Tibial nerve (tissue), 4 donors: ENCODE measurements around the gene CTDSP2. TPM values are rescaled to one million over a fixed set of nuclear protein-coding genes. Genes with fewer than 3 reads are reported as not detected.

Experiments used
- DNase-seq, 2 donors: peaks; one replicate each; pipeline ENCODE4 v3.0.0-alpha.2; 2019; ENCODE audit warnings: low spot score in 2 of 2
- H3K27ac ChIP-seq, 4 donors: fragments of 200-600 bp; sonication (generic) in 3 of 4; one replicate each; pipeline ENCODE4 v1.5.1; 2017 to 2019; ENCODE audit warnings: mild to moderate bottlenecking in 1 of 4
- H3K27me3 ChIP-seq, 2 donors: fragments of 200-600 bp; sonication (generic) in 1 of 2; one replicate each; pipeline versions ENCODE4 v1.5.1 to v1.6.0; 2017 to 2019
- H3K36me3 ChIP-seq, 3 donors: fragments of 200-600 bp; sonication (generic); one replicate each; pipeline ENCODE4 v1.5.1; 2018 to 2019
- H3K4me1 ChIP-seq, 4 donors: fragments of 200-600 bp; sonication (generic) in 3 of 4; one replicate each; pipeline ENCODE4 v1.5.1; 2017 to 2019
- H3K4me3 ChIP-seq, 4 donors: fragments of 200-600 bp; sonication (generic) in 3 of 4; one replicate each; pipeline ENCODE4 v1.5.1; 2017 to 2019; ENCODE audit warnings: mild to moderate bottlenecking in 1 of 4, moderate library complexity in 1 of 4
- H3K9me3 ChIP-seq, 4 donors: fragments of 200-600 bp; sonication (generic) in 3 of 4; one replicate each; pipeline ENCODE4 v1.5.1; 2017 to 2019
- EP300 ChIP-seq, 2 donors: sonication (generic); formaldehyde crosslinking; IDR thresholded peaks; one replicate each; pipeline ENCODE4 v1.6.1; 2017; ENCODE audit warnings: antibody characterized with exemption in 2 of 2, mild to moderate bottlenecking in 1 of 2
- POLR2A ChIP-seq, 2 donors: fragments of 450-650 bp; IDR thresholded peaks; one replicate each; pipeline ENCODE4 v1.6.1; 2017; ENCODE audit warnings: antibody characterized with exemption in 2 of 2, mild to moderate bottlenecking in 2 of 2, moderate library complexity in 2 of 2
- WGBS, 2 donors: methylation state at CpG; one replicate each; pipeline ENCODE4 v1.1.5; 2018; 5-methylcytosine and 5-hydroxymethylcytosine counted together
- small RNA-seq: library from RNA; depleted of rRNA; stranded (forward); fragments of <200 nt; gene quantifications from one replicate; pipeline ENCODE3, GENCODE V24; 2016
- total RNA-seq, 4 donors: library from RNA; depleted of rRNA; stranded (reverse); fragments of >200 nt; gene quantifications; one replicate each; pipeline ENCODE4 v1.1.0, GENCODE V29; 2016
- TF ChIP-seq, protein P1 (sequence below), 5 experiments: fragments of 200-600 bp in 3 of 5; fragments of 450-650 bp in 2 of 5; sonication (generic) in 3 of 5; IDR thresholded peaks; one replicate each; pipeline ENCODE4 v1.5.1; 2016 to 2019; ENCODE audit warnings: antibody characterized with exemption in 5 of 5, mild to moderate bottlenecking in 3 of 5, moderate library complexity in 2 of 5

Gene CTDSP2
- total RNA-seq, 4 donors from 2014 or later: 117 to 141 (median 123) TPM

DNA sequence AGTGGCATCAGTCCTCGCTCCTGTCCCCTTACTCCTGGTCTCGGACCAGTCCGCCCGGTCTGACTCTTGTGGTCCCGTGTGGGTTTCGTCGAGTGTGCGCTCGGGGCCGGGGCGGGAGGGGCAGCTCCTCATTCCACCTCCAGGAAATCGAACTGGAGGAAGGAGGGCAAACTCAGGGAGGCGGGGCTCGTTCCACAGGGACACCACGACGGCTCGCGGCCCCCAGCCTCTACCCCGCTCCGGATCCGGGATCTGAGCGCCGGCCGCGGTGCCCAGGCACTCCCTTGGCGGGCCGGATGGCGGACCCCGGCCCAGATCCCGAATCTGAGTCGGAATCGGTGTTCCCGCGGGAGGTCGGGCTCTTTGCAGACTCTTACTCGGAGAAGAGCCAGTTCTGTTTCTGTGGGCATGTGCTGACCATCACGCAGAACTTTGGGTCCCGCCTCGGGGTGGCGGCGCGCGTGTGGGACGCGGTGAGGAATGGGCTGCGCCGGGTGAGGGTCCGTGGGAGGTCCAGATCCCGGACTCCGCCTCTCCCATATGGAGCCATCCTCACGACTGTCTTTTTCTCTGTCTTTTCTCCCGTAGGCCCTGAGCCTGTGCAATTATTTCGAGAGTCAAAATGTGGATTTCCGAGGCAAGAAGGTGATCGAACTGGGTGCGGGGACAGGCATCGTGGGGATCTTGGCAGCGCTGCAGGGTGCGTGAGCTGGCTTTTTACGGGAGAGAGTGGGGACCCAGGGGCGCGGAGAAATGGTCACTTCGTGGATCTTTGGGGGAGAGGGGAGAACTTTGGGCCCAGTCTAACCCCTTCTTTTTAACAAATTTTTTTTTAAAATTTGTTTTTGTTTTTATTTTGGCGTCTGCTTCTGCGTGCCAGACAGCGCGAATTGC is 73.9 kb downstream of the CTDSP2 start, which contains the start of gene EEF1AKMT3:
Gene EEF1AKMT3 (plus strand): TSS at position 186 of the 894 bp plus-strand sequence. CDS start 111 bp downstream, at position 297.
- H3K27ac ChIP-seq: peak within 1 kb of the TSS; percentile 77 to 96 (median 89)
- DNase-seq: peak in 1 of 2 donors; percentile 46
- 2 to 3% methylated on average over 49 to 67 of the region's 67 CpGs for WGBS, 2 donors
- no peaks in the 10 kb centered on the region for H3K9me3 ChIP-seq
- no peaks in the 10 kb centered on the region for H3K27me3 ChIP-seq
- peaks cover 0 to 25% (median 11%) of the 10 kb centered on the region in 4 donors for H3K4me1 ChIP-seq
- peaks cover 0 to 59% (median 0%) of the 10 kb centered on the region in 3 donors for H3K36me3 ChIP-seq
- TF ChIP-seq EP300 (IDR thresholded peaks at IDR 0.05) (no peak), POLR2A (IDR thresholded peaks at IDR 0.05) (no peak)
- TF ChIP-seq, protein P1, sequence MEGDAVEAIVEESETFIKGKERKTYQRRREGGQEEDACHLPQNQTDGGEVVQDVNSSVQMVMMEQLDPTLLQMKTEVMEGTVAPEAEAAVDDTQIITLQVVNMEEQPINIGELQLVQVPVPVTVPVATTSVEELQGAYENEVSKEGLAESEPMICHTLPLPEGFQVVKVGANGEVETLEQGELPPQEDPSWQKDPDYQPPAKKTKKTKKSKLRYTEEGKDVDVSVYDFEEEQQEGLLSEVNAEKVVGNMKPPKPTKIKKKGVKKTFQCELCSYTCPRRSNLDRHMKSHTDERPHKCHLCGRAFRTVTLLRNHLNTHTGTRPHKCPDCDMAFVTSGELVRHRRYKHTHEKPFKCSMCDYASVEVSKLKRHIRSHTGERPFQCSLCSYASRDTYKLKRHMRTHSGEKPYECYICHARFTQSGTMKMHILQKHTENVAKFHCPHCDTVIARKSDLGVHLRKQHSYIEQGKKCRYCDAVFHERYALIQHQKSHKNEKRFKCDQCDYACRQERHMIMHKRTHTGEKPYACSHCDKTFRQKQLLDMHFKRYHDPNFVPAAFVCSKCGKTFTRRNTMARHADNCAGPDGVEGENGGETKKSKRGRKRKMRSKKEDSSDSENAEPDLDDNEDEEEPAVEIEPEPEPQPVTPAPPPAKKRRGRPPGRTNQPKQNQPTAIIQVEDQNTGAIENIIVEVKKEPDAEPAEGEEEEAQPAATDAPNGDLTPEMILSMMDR (IDR thresholded peaks at IDR 0.05): no peak
- H3K4me3 ChIP-seq: peak within 1 kb of the TSS; percentile 82 to 92 (median 88)

- TF ChIP-seq POLR2A (IDR thresholded peaks at IDR 0.05) (peak; percentile 40 to 59), EP300 (IDR thresholded peaks at IDR 0.05) (peak; percentile 88 to 90)
- TF ChIP-seq, protein P1 (IDR thresholded peaks at IDR 0.05): peak in 2 of 5 experiments; percentile 14 to 50
- no peaks in the 10 kb centered on the region for H3K9me3 ChIP-seq
- peak; percentile 87 to 93 for DNase-seq
- H3K4me3 ChIP-seq: peak within 1 kb of the TSS; percentile 82 to 92 (median 88)
- 0% methylated on average over 13 to 18 of the region's 28 CpGs for WGBS, 2 donors
- H3K27me3 ChIP-seq: peaks cover 0 to 5% of the 10 kb centered on the region in 2 donors
- peaks cover 0 to 52% (median 0%) of the 10 kb centered on the region in 3 donors for H3K36me3 ChIP-seq
- peaks cover 0 to 29% (median 12%) of the 10 kb centered on the region in 4 donors for H3K4me1 ChIP-seq
- peak within 1 kb of the TSS; percentile 77 to 96 (median 89) for H3K27ac ChIP-seq
Measured at GRCh38 chr12:57771873-57772428, 74.6 kb downstream of the CTDSP2 start, which contains the start of gene METTL1. Gene METTL1, minus strand, starts transcription at chr12:57772105. Its CDS starts 22 bp downstream, at chr12:57772083.

DNA sequence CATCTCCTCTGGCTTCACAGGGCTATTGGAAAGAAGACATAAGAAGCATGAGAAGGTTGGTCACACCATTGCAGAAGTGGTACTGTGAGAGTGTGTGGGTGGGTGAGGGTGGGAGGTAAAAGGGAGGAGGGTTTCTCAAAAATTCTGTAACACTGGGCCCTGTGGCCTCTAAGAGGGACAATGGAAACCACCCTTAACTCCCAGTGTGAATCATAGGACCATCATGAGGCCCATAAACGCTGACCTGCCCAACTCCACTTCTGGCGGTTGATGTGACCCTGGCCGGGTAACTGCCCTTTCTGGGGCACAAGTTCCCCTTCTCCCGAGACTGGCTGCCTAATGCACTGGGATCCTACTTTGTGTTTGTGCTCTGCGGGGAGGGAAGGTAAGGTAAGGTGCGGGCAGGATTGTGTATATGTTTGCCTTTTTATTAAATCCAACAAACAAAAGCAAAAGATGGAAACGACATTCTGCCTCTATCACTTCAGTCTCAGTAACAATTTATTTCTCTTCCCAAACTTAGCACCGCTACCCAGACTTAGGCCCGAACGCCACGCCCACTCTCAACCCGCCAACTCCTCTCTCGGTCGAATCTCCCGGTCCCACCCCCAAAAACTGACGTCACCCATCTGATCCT is 75.2 kb downstream of the CTDSP2 start:
- 1 to 2% methylated on average over 16 of the region's 16 CpGs for WGBS, 2 donors
- peak; percentile 65 to 90 for DNase-seq
- TF ChIP-seq POLR2A (IDR thresholded peaks at IDR 0.05) (no peak), EP300 (IDR thresholded peaks at IDR 0.05) (no peak)
- TF ChIP-seq, protein P1 (IDR thresholded peaks at IDR 0.05): no peak
- no peaks in the 10 kb centered on the region for H3K9me3 ChIP-seq
- peak overlapping the region; percentile 77 to 96 (median 89) for H3K27ac ChIP-seq
- H3K4me1 ChIP-seq: peaks cover 0 to 35% (median 18%) of the 10 kb centered on the region in 4 donors
- peak overlapping the region; percentile 82 to 92 (median 88) for H3K4me3 ChIP-seq
- peaks cover 0 to 10% of the 10 kb centered on the region in 2 donors for H3K27me3 ChIP-seq
- H3K36me3 ChIP-seq: peaks cover 0 to 47% (median 0%) of the 10 kb centered on the region in 3 donors

DNA sequence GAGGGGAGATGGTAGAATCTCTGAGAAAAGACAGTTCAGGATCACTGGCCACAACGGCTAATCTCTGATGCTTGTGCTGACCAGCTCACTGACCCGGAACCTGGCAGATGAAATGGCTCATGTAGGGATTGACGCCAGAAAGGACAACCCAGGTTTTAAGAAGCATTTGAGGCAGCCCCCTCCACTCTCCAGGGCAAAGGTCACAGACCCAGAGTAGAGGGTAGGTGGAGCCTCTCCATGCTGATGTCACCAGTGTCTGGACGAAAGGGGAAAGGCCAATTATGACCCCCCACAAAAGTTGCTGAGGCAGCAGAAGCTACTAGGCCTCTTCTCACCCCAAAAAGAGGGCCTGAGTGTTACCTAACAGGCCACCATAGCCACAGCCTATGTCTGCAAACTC is 75.8 kb downstream of the CTDSP2 start:
- H3K4me3 ChIP-seq: no peak overlapping the region
- no peak overlapping the region for H3K27ac ChIP-seq
- 76 to 84% methylated on average over 4 of the region's 4 CpGs for WGBS, 2 donors
- TF ChIP-seq, protein P1 (IDR thresholded peaks at IDR 0.05): no peak
- TF ChIP-seq POLR2A (IDR thresholded peaks at IDR 0.05): no peak
- no peak for TF ChIP-seq EP300 (IDR thresholded peaks at IDR 0.05)
- DNase-seq: no peak
- H3K9me3 ChIP-seq: no peaks in the 10 kb centered on the region
- H3K4me1 ChIP-seq: peaks cover 0 to 42% (median 24%) of the 10 kb centered on the region in 4 donors
- peaks cover 0 to 41% (median 0%) of the 10 kb centered on the region in 3 donors for H3K36me3 ChIP-seq
- H3K27me3 ChIP-seq: peaks cover 0 to 17% of the 10 kb centered on the region in 2 donors

Small RNA genes within 50 kb of the gene (small RNA-seq; reads per million reads assigned to genes)
- 1.8 reads per million, percentile 56 among the genes with 10 or more reads in this experiment for gene MIR26A2
- not detected for gene RNU6-1083P

Other genes with a start within 250 kb of the CTDSP2 start
- gene DTX3, start 241.9 kb downstream of the CTDSP2 start, total RNA-seq: 10 to 100 TPM; 19.0 to 33.1 (median 28.1) TPM
- gene ARHGEF25, start 235.3 kb downstream of the CTDSP2 start, total RNA-seq: 10 to 100 TPM; 31.2 to 91.2 (median 48.8) TPM
- 10 to 100 TPM; 14.5 to 43.8 (median 16.8) TPM for gene B4GALNT1, start 213.5 kb downstream of the CTDSP2 start, total RNA-seq
- gene OS9, start 152.6 kb downstream of the CTDSP2 start, total RNA-seq: 100 to 1,000 TPM; 185 to 288 (median 224) TPM
- gene AGAP2, start 108.0 kb downstream of the CTDSP2 start, total RNA-seq: 1 to 10 TPM; 1.1 to 5.7 (median 2.5) TPM
- gene TSPAN31, start 101.7 kb downstream of the CTDSP2 start, total RNA-seq: 100 to 1,000 TPM in 1 of 4 donors, 10 to 100 TPM in 3; 47.1 to 115 (median 80.1) TPM
- 100 to 1,000 TPM in 2 of 4 donors, 10 to 100 TPM in 2; 79.1 to 156 (median 99.0) TPM for gene CDK4, start 94.4 kb downstream of the CTDSP2 start, total RNA-seq
- gene MARCHF9, start 91.6 kb downstream of the CTDSP2 start, total RNA-seq: 10 to 100 TPM in 2 of 4 donors, 1 to 10 TPM in 2; 4.2 to 19.8 (median 10.4) TPM
- gene CYP27B1, start 79.7 kb downstream of the CTDSP2 start, total RNA-seq: 1 to 10 TPM in 1 of 4 donors, not detected in 3; 3.0 TPM
- 10 to 100 TPM in 2 of 4 donors, 1 to 10 TPM in 2; 6.5 to 17.7 (median 10.1) TPM for gene METTL1, start 74.6 kb downstream of the CTDSP2 start, total RNA-seq
- 10 to 100 TPM in 2 of 4 donors, 1 to 10 TPM in 2; 8.0 to 16.3 (median 9.6) TPM for gene EEF1AKMT3, start 74.1 kb downstream of the CTDSP2 start, total RNA-seq
- gene TSFM, start 63.9 kb downstream of the CTDSP2 start, total RNA-seq: 10 to 100 TPM; 13.5 to 23.2 (median 22.4) TPM
- 1 to 10 TPM; 2.3 to 4.2 (median 3.3) TPM for gene AVIL, start 28.0 kb downstream of the CTDSP2 start, total RNA-seq
- gene ATP23, start 94.8 kb upstream of the CTDSP2 start, total RNA-seq: 10 to 100 TPM in 2 of 4 donors, 1 to 10 TPM in 2; 2.2 to 20.7 (median 8.0) TPM